Activated T-cell treated with anti-CD3 and anti-CD28 coated beads for 1 hour (primary cell): ENCODE results near the gene ARL16.
"Not testable (repeated sequence)": the region's sequence is repeated elsewhere in the genome, so short reads cannot be mapped to it uniquely, and the experiment has no call there.

Source experiments
- DNase-seq: peaks from one replicate; pipeline ENCODE4 v3.0.0-alpha.2; 2020; ENCODE audit warnings: low read depth

The ARL16 gene

DNA sequence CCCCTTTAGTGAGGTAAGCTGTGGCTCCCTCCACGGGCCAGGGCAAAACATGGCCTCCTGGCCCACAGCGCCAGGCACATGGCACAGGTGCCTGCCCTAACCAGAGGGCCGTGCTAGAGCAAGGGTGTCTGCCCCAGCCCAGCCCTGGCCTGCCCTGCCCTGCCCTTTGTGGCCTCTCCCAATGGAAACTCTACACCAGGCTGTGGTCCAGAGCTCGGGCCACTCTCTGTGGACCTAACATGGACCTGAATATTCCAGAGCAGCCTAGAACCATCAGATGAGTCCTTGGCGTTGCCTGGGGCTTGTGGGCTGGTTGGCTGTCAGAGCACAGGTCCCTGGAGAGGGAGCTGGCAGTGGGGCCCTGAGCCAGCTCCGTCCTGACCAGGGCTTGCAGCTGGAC is 11.6 kb upstream of the ARL16 start:
- DNase-seq = no peak

DNA sequence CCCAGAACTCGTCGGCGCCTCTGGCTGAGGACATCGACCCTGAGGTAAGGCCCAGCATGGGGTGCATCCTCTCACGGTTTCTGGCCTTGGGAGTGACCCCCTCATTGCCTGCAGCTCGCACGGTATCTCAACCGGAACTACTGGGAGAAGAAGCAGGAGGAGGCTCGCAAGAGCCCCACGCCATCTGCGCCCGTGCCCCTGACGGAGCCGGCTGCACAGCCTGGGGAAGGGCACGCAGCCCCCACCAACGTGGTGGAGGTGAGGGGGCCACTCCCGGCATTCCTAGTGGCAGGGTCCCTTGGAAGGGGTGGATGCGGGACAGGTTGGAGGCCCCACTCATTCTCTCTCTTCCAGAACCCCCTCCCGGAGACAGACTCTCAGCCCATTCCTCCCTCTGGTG is 11.2 kb upstream of the ARL16 start:
- no peak for DNase-seq

DNA sequence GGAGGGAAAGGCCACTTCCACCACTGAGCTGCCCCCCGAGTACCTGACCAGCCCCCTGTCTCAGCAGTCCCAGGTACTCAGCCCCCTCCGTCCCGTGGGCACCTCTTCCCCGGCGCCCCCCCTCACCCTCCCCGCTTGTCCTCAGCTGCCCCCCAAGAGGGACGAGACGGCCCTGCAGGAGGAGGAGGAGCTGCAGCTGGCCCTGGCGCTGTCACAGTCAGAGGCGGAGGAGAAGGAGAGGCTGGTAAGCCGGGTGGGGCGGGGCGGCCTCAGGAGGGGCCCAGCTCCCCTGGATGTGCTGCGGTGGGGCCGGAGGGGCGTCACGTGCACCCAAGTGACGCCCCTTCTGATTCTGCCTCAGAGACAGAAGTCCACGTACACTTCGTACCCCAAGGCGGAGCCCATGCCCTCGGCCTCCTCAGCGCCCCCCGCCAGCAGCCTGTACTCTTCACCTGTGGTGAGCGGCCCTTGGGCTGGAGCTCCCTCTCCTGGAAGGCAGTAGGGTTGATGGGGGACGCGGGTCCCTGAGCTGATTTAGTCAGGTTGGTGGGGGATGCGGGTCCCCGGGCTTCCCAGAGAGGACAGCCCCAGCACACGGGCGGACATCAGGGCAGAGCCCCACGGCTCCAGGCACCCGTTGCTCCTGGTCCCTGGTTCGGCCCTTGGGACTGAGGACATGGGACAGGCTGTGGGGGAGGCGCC is 10.1 kb upstream of the ARL16 start:
- DNase-seq = no peak

DNA sequence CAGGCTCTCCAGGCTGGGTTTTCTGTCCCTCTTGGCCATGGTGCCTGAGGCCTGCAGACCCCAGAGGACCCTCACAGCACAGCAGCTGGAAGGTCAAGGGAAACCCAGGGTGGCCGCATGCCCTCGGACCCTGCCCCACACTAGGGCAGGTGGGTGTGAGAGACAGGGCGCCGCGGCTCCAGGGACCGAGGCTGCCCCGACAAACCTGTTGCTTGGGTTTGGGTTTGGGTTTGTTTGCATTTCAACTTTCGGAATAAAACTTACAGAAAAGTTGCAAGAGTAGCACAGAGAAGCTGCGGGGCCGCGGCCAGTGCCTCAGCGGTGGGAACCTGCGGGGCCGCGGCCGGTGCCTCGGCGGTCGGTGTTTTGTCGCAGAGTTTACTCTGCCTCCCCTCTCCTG is 8.0 kb upstream of the ARL16 start:
- no peak for DNase-seq

DNA sequence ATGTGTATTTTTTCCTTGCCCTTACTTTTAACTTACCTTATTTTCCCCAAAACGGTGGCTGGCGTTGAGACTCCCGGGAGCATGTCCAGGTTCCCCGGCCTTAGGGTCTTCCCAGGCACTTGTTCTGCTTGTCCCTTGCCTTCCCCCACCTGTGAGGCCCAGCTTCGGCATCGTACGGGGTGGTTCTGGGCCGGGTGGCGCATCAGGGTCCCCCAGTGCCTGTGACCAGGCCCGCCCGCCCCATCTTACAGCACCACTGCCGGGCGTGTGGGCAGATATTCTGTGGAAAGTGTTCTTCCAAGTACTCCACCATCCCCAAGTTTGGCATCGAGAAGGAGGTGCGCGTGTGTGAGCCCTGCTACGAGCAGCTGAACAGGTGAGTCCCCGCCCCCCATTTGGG is 7.6 kb upstream of the ARL16 start:
- no peak for DNase-seq

DNA sequence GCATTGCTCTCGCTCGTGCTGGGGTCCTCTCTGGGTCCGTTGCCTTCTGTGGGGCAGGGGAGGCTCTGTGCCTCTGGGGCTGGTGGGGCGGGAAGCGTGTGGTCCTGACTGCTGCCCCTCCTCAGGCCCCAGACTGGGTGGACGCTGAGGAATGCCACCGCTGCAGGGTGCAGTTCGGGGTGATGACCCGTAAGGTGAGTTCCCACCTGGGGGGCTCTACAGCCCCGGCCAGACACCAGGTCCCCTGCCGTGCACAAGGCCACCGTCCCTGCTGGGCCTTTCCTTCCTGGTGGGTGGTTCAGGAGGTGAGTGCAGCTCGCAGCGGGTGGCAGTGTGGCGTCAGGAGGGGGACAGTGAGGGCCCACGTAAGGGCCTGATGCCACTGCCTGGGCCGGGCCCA is 7.0 kb upstream of the ARL16 start:
- DNase-seq = no peak

DNA sequence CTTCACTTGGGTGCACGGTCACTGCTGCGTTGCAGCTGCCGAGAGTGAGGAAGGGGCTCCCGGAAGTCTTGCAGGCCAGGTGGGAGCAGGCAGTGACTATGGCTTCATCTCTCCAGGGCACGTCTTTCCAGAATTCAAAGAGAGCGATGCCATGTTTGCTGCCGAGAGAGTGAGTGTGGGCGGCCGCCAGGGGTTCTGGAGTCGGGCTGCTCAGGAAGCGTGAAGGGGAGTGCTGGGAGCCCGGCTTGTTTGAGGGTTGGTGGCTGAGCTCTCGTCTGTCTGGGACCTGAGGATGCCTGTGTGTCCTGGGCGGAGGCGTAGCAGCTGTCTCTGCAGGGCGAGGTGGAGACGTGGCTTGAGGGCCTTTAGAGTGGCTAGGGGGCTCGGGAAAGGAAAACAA is 6.5 kb upstream of the ARL16 start:
- DNase-seq = no peak

DNA sequence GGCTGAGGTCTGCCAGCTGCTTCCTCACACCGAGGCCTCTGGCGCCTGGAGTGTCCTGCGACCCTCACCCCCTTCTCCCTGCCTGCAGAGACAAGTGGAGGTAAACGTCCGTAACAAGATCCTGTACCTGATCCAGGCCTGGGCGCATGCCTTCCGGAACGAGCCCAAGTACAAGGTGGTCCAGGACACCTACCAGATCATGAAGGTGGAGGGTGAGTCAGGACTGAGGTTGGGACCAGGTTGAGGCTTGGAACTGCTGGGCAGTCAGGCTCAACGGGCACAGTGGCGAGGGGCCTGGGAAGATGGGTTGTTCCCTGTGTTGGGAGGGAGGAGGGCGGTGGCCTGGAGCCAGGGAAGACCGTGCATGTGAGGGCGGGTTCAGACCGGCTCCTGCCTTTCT is 5.0 kb upstream of the ARL16 start:
- no peak for DNase-seq

DNA sequence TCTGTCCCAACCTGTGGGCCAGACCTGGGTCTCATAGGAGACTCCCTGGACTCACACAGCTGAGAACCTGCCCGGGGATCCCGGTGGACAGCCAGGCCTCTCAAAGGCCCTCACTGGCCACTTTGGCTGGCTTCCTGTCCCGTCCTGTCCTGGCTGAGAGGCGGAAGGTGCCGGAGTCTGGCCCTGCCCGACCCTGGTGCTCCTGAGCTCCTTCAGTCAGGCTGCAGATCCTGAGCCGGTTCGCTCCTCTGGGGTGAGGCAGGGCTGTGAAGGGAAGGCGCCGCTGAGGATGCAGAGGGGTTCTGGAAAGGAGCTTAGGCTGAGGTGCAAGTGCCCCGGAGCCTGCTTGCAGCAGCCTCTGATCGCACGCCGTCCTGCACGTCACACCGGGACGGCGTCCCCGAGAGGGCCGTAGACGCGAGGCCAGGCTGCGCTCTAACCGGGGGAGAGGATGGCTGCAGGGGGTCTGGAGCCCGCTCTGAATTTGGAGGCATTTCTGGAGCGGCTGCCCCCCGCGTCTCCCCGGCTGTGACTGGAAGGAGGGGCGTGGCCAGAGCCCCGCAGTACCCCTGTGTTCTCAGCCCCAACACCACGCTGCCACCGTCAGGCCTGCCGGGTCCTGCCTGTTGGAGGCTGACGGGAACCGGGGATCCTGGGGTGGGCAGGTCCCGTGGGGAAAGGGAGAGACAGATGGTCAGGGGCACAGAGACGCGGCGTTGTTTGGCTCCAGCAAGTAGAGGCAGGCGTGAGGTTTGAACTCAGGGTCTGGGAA is 4.4 kb upstream of the ARL16 start:
- DNase-seq = no peak

DNA sequence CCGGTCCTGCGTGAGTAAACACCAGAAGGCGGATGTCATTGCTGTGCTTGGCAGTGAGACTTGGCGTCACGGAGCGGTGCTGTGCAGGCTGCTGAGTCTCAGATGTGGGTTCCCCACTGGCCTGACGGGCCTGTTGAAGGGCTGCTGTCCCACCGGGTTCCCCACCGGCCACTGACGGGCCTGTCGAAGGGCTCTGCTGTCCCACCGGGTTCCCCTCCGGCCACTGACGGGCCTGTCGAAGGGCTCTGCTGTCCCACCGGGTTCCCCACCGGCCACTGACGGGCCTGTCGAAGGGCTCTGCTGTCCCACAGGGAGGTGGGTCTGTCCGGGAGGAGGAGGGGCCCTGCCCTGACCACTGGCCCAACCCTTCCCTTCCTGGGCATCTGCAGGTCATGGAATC is 3.0 kb upstream of the ARL16 start:
- no peak for DNase-seq

DNA sequence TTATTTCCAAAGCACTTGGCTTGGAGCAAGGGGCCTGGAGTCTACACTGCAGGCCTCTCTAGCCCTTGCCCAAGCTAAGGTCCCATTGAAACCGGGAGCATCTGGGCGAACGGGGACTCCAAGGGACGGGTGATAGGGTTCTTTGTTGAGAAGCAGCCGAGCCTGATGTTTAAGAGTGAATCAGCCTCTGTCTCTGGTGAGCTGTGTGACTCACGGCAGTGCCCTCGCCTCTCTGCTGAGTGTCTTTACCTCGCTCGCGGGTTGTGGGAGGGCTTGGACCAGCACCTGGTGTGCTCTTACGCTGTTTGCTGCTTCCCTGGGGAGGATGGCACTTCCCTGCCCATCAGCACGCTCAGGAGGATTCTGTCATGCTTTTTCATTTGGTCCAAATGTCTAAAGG is 1.5 kb upstream of the ARL16 start:
- no peak for DNase-seq

DNA sequence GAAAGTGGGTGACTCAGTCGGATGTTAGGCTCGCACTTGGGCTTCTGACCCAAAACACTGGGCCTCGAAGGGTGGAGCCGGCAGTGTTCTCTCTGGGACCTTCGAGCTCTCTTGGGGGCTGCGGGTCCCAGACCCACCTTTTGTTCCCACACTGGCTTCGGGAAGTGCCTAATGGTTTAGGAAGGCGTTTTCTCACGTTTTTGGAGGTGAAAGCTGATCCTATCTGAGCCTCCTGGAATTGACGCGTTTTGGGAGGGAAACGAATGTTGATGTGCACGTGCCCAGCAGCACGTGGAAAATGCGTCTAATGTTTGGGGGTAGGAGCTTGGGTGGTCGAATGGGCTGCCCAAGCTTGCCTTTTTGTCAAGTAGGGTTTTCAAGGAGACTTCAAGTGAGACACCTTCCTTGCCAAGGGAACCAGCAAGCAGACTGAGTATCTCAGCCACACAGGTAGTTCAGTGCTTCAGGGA is 880 bp upstream of the ARL16 start:
- DNase-seq = no peak

DNA sequence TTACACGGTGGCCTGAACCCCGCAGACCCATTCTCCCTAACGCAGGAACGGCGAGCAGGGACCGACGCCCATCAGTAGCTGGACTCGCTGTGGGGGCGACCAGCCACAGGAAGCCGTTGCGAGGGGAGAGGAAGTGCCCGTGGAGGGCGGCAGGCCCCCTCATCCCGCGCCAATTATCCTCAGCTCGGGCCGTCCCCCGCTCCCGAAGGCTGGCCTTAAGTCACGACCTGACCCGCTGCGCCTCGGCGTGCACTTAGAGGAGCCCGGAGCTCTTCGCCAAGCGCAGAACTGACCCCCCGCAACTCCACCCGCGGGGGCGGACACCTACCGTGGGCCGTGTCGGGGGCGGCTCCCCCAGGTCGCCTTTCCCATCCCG is 401 bp downstream of the ARL16 start:
- no peak for DNase-seq

DNA sequence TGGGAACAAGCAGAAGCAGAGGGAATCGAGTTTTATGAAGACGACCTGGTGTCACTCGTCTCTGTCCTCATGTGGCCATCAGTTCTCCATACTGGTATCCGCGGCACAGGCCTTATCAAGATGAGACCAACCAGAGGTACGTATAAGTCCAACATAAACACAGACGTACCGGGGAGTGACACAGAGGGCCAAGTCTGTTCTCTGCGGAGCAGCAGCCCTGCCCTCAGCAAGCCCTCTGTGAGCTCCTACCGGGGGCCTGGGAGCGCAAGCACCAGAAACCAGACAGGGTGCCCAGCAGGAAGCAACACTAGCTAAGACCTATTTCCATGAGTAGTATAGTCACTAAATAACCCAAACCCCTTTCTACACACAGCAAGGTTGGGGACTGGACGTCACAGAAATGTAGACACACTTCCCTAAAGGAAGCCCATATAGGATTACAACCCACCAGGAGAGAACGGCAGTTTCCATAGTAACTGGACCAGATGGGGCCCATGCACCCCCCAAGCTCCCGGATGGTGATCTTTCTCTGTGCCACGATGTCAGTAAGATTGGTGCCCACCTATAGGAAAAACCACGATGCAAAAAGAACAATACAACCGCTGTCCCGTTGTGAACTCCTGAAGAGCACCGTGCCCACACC is 911 bp downstream of the ARL16 start:
- DNase-seq = no peak

DNA sequence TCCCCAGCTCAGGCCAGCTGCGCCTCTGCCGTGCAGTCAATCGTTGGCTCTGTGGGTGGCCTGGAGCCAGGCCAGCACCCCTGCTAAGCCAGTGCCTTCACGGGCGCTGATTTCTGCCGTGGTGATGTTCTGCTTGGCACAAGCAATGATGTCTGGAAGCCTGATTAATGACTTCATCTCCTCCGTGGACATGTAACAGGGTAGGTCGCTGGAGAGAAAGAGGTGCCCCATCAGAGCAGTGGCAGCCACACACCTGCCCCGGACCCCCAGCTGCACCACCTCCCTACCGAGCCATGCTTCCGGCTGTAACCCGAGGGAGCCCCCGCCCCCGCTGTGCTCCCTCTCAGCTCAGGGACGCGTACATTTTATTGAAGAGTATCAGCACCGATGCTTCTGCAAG is 1.9 kb downstream of the ARL16 start:
- no peak for DNase-seq

DNA sequence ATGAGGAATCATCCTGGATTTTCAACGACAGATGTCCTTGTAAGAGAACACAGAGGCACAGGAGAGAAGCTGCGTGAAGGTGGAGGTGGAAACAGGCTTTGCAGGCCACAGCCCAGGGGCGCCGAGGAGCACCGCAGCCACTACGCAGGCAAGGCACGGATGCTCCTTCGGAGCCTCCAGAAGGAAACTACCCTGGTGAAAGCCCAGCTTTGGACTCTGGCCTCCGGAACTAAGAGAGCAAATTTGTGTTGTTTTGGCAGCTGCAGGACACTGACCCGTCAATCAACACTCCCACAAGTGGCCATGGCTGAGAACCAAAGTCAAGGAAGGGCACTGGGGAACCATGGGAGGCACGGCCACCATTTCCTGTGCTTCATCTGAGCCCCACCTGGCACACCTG is 3.4 kb downstream of the ARL16 start:
- DNase-seq = no peak

DNA sequence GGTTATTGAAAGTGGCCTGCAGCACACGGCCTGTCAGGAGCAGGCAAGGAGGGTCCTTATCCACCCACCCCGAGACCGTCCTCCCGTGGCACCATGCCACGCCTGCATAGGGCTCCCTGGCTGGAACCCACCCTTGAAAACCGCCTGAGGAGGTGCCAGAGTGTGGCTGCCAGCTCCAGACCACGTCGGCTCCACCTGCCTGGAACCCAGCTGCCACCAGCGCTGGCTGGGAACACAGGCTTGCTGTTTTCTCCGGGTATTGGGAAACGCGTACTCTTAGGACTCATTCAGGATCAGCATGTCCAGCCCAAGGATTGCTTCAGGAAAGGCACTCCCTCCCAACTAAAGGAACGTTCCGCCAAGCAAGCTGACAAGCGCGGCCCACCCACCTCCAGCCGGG is 6.7 kb downstream of the ARL16 start:
- no peak for DNase-seq

DNA sequence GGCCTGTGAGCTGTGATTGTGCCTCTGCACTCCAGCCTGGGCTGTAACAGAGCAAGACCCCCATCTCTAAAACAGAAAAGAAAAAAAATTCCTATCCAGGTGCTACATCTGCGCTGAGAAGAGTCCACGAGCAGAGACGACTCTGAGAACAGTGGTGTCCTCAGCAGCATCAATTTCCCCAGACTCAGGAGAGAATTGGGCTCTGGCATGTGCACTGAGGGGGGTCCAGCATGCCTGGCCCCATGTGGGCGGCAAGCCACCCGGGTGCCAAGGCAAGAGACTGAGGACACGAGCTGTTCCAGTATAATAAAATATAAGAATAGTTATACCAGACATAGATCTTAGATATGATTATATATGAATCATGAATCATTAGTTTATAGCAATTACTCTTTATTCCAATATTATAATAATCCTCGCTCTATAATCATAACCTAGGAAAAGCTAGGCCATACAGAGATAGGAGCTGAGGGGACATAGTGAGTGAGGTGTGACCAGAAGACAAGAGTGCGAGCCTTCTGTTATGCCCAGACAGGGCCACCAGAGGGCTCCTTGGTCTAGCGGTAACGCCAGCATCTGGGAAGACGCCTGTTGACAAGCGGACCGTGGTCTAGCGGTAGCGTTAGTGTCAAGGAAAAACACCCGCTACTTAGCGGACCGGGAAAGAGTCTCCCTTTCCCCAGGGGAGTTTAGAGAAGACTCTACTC is 7.9 kb downstream of the ARL16 start:
- DNase-seq = not testable (repeated sequence)

DNA sequence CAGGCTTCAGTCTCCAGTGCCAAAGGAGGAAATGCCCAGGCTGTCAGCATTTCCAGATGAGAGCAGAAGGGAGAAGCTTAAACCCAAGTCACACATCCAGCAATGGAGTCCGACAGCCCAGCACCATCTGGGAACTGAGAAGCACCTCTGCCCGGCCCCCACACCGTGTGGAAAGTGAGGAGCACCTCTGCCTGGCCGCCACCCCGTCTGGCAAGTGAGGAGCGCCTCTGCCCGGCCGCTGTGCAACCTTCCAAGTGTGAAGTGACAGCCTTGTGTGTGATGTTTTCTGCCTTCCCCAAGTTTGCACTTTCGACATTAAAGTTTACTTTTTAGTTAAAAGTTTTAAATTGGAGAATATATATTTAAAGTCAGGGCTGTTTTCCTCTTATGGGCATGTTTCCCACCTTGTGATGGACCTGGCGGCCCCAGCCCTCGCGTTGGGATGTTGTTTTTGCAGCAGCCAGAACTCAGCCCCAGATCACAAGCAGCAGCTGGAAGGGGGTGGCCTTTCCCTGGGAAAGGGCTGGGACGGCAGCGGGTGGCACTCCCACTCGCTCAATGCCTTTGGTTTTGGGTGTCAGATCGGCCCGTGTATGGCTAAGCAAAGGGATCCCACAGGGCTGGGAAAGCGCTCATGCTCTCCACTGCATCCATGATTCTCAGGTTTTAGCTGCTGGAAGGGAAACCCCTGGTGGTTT is 9.9 kb downstream of the ARL16 start:
- DNase-seq = no peak

DNA sequence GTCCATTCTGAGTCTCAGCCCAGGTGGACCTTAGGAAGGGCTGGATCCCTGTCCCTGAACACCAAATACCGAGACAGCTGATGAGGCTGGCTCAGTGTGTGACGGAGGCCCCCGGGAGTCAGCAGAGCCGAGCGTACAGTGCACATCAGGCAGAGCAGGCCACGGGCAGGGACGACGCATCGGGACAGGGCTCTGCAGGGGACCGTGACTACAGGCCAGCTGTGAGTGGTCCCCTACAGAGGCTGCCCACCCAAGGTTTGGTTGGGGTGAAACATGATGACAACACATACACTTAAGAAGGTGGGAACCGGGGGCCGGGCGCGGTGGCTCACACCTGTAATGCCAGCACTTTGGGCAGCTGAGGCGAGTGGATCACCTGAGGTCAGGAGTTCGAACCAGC is 10.6 kb downstream of the ARL16 start:
- DNase-seq = no peak

DNA sequence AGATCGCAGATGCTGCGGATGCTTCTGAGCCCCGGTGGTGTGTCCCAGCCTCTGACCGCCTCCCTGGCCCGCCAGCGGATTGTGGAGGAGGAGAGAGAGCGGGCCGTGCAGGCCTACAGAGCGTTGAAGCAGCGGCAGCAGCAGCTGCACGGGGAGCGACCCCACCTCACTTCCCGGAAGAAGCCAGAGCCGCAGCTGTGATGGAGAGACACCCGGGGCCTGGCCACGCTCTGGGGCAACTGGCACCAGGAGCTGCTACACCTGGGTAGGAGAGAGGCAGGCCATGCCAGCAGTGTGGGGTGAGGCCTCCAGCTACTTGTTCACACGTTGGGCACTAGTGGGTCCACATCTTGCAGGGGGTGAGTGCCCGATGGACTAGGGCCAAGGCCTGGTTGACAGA is 11.1 kb downstream of the ARL16 start:
- no peak for DNase-seq

DNA sequence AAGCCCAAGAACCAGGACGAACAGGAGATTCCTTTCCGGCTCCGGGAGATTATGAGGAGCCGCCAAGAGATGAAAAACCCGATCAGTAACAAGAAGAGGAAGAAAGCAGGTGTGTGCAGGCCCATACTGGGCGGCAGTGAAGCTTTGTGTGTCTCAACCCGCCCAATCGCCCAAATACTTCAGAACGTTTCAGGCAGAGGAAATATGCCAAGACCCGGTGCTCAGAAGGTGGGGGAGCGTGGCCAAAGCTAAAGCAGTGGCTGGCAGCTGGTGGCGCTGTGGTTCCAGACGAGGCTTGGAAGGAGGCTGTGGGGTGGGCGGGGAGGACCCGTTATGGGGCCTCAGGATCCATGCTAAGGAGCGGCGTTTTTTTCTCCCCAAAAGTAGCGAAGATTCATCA is 15.8 kb downstream of the ARL16 start:
- DNase-seq = no peak
